Measurements from ENCODE around the gene OGFR. TPM values are rescaled to one million over a fixed set of nuclear protein-coding genes. Genes with fewer than 3 reads are reported as not detected.

The OGFR gene
- total and polyA plus RNA-seq, 9 donors: 28.6 to 52.9 (median 43.0) TPM

- peak in 3 of 5 donors; percentile 15 to 78 (median 47) for DNase-seq
- no peaks in the 10 kb centered on the region for H3K27me3 ChIP-seq
- H3K36me3 ChIP-seq: no peaks in the 10 kb centered on the region
- TF ChIP-seq POLR2A (IDR thresholded peaks at IDR 0.05) (no peak), CTCF (IDR thresholded peaks at IDR 0.05) (no peak), EP300 (IDR thresholded peaks at IDR 0.05) (no peak)
- intact Hi-C loops (cut with DNase I): no loop called here
- H3K27ac ChIP-seq: peak overlapping the region in 1 of 2 donors; percentile 44
- no peaks in the 10 kb centered on the region for H3K9me3 ChIP-seq
- WGBS, 3 donors: 11 to 19% (median 16%) methylated on average over 25 to 36 of the region's 36 CpGs
- peaks cover 2% of the 10 kb centered on the region for H3K4me1 ChIP-seq (ENCODE audit: insufficient read depth)
- H3K4me3 ChIP-seq: peak overlapping the region; percentile 51
These were observed 20.1 kb downstream of the OGFR start for GRCh38 chr20:62824476-62825332.

- TF ChIP-seq POLR2A (IDR thresholded peaks at IDR 0.05): no peak
- no peak for TF ChIP-seq EP300 (IDR thresholded peaks at IDR 0.05)
- TF ChIP-seq CTCF (IDR thresholded peaks at IDR 0.05): no peak
- peak in 1 of 5 donors; percentile 11 for DNase-seq
- WGBS, 3 donors: 73 to 77% (median 75%) methylated on average over 21 to 22 of the region's 22 CpGs
- Histone ChIP-seq H3K4me1 (ENCODE audit: insufficient read depth) (peaks cover 2% of the 10 kb centered on the region), H3K4me3 (no peak overlapping the region), H3K27me3 (no peaks in the 10 kb centered on the region), H3K9me3 (no peaks in the 10 kb centered on the region), H3K36me3 (no peaks in the 10 kb centered on the region), H3K27ac (no peak overlapping the region)
- intact Hi-C loops (cut with DNase I): no loop called here
These were observed 20.8 kb downstream of the OGFR start for GRCh38 chr20:62825333-62825985.

GRCh38 chr20:62825986-62826645 lies 21.5 kb downstream of the OGFR start:
- no peak overlapping the region for H3K27ac ChIP-seq

More at GRCh38 chr20:62825986-62826645, 21.5 kb downstream of the OGFR start:
- WGBS, 3 donors: 71 to 83% (median 82%) methylated on average over 21 to 27 of the region's 27 CpGs
- no peak for DNase-seq
- TF ChIP-seq EP300 (IDR thresholded peaks at IDR 0.05) (no peak), POLR2A (IDR thresholded peaks at IDR 0.05) (no peak), CTCF (IDR thresholded peaks at IDR 0.05) (no peak)
- intact Hi-C loops (cut with DNase I): no loop called here
- H3K9me3 ChIP-seq: no peaks in the 10 kb centered on the region
- H3K27me3 ChIP-seq: no peaks in the 10 kb centered on the region
- H3K36me3 ChIP-seq: no peaks in the 10 kb centered on the region
- H3K4me3 ChIP-seq: no peak overlapping the region
- peaks cover 2% of the 10 kb centered on the region for H3K4me1 ChIP-seq (ENCODE audit: insufficient read depth)
